ENCODE measurements around the gene GRIN1.

DNA sequence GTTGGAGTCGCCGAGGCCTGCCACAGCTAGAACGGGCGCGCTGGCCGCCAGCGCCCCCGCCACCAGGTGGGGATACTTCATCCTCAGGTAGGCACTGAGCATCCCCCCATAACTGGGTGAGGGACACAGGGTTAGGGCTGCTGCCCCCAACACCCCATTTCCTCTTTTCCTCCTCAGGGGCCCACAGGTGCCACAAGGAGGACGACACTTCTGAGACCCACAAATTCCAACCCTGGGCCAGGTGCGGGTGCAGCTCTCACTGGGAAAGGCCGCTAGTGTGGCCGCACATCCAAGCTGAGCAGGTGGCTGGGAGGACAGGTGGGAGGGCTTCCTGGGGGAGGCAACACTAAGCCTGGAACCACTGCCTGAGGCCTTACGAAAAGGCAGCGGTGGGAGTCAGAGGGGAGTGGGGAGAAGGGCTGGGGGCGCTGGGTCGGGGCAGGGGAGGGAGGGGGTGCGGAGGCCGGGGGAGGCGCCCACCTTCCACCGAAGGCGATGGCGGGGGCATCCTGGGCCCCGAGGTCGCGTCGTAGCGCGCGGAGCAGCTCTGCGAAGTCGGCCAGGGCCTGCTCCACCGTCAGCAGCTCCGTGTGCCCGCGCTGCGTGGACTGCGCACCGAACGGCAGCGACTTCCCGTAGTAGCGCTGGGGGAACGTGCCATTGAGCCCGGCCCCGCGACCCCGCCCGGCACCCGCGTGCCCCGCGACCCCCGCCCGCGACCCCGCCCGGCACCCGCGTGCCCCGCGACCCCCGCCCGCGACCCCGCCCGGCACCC lies 25.4 kb upstream of the GRIN1 start:
- no peak for TF ChIP-seq POLR2A (IDR thresholded peaks at IDR 0.05)
- TF ChIP-seq, protein P1, sequence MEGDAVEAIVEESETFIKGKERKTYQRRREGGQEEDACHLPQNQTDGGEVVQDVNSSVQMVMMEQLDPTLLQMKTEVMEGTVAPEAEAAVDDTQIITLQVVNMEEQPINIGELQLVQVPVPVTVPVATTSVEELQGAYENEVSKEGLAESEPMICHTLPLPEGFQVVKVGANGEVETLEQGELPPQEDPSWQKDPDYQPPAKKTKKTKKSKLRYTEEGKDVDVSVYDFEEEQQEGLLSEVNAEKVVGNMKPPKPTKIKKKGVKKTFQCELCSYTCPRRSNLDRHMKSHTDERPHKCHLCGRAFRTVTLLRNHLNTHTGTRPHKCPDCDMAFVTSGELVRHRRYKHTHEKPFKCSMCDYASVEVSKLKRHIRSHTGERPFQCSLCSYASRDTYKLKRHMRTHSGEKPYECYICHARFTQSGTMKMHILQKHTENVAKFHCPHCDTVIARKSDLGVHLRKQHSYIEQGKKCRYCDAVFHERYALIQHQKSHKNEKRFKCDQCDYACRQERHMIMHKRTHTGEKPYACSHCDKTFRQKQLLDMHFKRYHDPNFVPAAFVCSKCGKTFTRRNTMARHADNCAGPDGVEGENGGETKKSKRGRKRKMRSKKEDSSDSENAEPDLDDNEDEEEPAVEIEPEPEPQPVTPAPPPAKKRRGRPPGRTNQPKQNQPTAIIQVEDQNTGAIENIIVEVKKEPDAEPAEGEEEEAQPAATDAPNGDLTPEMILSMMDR (IDR thresholded peaks at IDR 0.05): no peak

Data from thyroid gland (tissue), 4 donors.